K562 (cell line): ENCODE measurements around the gene MRPL58. TPM values are rescaled to one million over a fixed set of nuclear protein-coding genes. Genes with fewer than 3 reads are reported as not detected.
A peak's percentile ranks its signal among the peaks of the same experiment; 100 is the strongest.

Experiments
- BRD4 ChIP-seq: fragments of 200-600 bp; sonication (generic); IDR thresholded peaks from 2 replicates; pipeline ENCODE4 v1.6.1; 2017; ENCODE audit warnings: inconsistent platforms
- DNMT1 ChIP-seq: fragments of 450-650 bp; IDR thresholded peaks from 2 replicates; pipeline ENCODE4 v1.6.1; 2016; ENCODE audit warnings: antibody characterized with exemption, mild to moderate bottlenecking
- ELF4 ChIP-seq: fragments of 450-650 bp; formaldehyde crosslinking; IDR thresholded peaks from 2 replicates; pipeline ENCODE4 v1.4.0; 2022; ENCODE audit warnings: missing genetic modification characterization
- EP300 ChIP-seq: IDR thresholded peaks from 2 replicates; pipeline ENCODE4 v1.6.1; 2012; ENCODE audit warnings: low read length, improper control_type of control experiment
- ESRRA ChIP-seq: fragments of 450-650 bp; IDR thresholded peaks from 2 replicates; pipeline ENCODE4 v1.6.1; 2014; ENCODE audit warnings: low read depth, mild to moderate bottlenecking, moderate library complexity, borderline replicate concordance
- FOXA3 ChIP-seq, 2 experiments: fragments of 450-650 bp in 1 of 2; sonication (generic) in 1 of 2; formaldehyde crosslinking; IDR thresholded peaks in 1 of 2; conservative IDR thresholded peaks in 1 of 2; 2 replicates each; pipeline versions ENCODE4 v1.4.0 to v1.8.0; 2020 to 2022; ENCODE audit warnings: mild to moderate bottlenecking in 2 of 2, missing genetic modification reagents in 1 of 2
- HMG20A ChIP-seq: fragments of 450-650 bp; formaldehyde crosslinking; conservative IDR thresholded peaks from 2 replicates; pipeline ENCODE4 v1.4.0; 2020; ENCODE audit warnings: mild to moderate bottlenecking, mixed read lengths
- KAT2B ChIP-seq: IDR thresholded peaks from one replicate; pipeline ENCODE4 v1.6.1; 2012; ENCODE audit warnings: low read depth, mild to moderate bottlenecking, control low read depth, inconsistent platforms, low read length, moderate library complexity
- PML ChIP-seq: IDR thresholded peaks from 2 replicates; pipeline ENCODE4 v1.6.1; 2012; ENCODE audit warnings: low read length, inconsistent platforms
- PPARD ChIP-seq: fragments of 250-450 bp; sonication (Bioruptor Pico); IDR thresholded peaks from 2 replicates; pipeline ENCODE4 v1.8.0; 2022; ENCODE audit warnings: inconsistent platforms, mild to moderate bottlenecking, moderate library complexity
- PRPF4 ChIP-seq: fragments of 200-400 bp; formaldehyde crosslinking; IDR thresholded peaks from one replicate; pipeline ENCODE4 v1.6.1; 2017; ENCODE audit warnings: low read length, low read depth, mild to moderate bottlenecking; ENCODE audit not compliant: insufficient read depth, poor library complexity, severe bottlenecking
- RAD51 ChIP-seq: fragments of 450-650 bp; IDR thresholded peaks from 2 replicates; pipeline ENCODE4 v1.7.1; 2016; ENCODE audit warnings: low read depth, mild to moderate bottlenecking, borderline replicate concordance
- RBBP5 ChIP-seq: fragments of 200-600 bp; sonication (generic); IDR thresholded peaks from 2 replicates; pipeline ENCODE4 v1.6.1; 2012; ENCODE audit warnings: borderline replicate concordance, mild to moderate bottlenecking, low read length, control low read depth, inconsistent platforms; ENCODE audit not compliant: insufficient read depth, poor library complexity, severe bottlenecking
- TBL1XR1 ChIP-seq, 2 experiments: IDR thresholded peaks; 2 replicates each; pipeline ENCODE4 v1.6.1; 2012; ENCODE audit warnings: improper control_type of control experiment in 2 of 2, low read length in 2 of 2, mild to moderate bottlenecking in 1 of 2
- TCFL5 ChIP-seq: fragments of 250-450 bp; sonication (Bioruptor Pico); conservative IDR thresholded peaks from 2 replicates; pipeline ENCODE4 v1.6.1; 2021; ENCODE audit warnings: mild to moderate bottlenecking, moderate library complexity, matching md5 sums
- ZFP30 ChIP-seq: fragments of 250-450 bp; sonication (Bioruptor Pico); IDR thresholded peaks from 2 replicates; pipeline ENCODE4 v1.8.0; 2022; ENCODE audit warnings: moderate library complexity, mild to moderate bottlenecking, inconsistent platforms, borderline replicate concordance
- ZKSCAN1 ChIP-seq: fragments of 150-350 bp; IDR thresholded peaks from 2 replicates; pipeline ENCODE4 v1.6.1; 2016; ENCODE audit warnings: low read depth, low read length
- ZNF175 ChIP-seq: fragments of 200-800 bp; sonication (Bioruptor generic); IDR thresholded peaks from 2 replicates; pipeline ENCODE4 v1.6.1; 2016; ENCODE audit warnings: low read depth, mild to moderate bottlenecking, missing genetic modification characterization, missing compliant biosample characterization
- ZNF274 ChIP-seq: IDR thresholded peaks from 2 replicates; pipeline ENCODE4 v1.6.1; 2011; ENCODE audit warnings: low read depth, mild to moderate bottlenecking, low read length, moderate library complexity, borderline replicate concordance
- polyA plus RNA-seq, 8 experiments: library from polyadenylated mRNA; depleted of rRNA in 4 of 8; stranded (reverse) in 5 of 8; unstranded in 3 of 8; fragments of >200 nt; fragmentation: Nextera tagmentation in 2 of 8; fragmentation: Illumina TruSeq in 1 of 8; extraction: Ambion mirVana in 2 of 8; extraction: Trizol in 1 of 8; gene quantifications; 2 replicates each; pipeline versions ENCODE4 v1.2.1 to v1.2.3, GENCODE V29; 2011 to 2014; ENCODE audit warnings: inconsistent platforms in 1 of 8, missing spikeins in 1 of 8
- total RNA-seq, 7 experiments: library from RNA; depleted of rRNA in 6 of 7; stranded (reverse); fragments of >200 nt in 6 of 7; fragmentation: Illumina TruSeq in 2 of 7; extraction: Trizol in 2 of 7; gene quantifications; 2 replicates each; pipeline versions ENCODE4 v1.2.1 to v1.2.3, GENCODE V29; 2011 to 2021; ENCODE audit warnings: low replicate concordance in 1 of 7
- TF ChIP-seq, protein P1 (sequence below): IDR thresholded peaks from 2 replicates; pipeline ENCODE4 v1.6.1; 2011; ENCODE audit not compliant: insufficient read length; ENCODE audit errors: extremely low read depth
- TF ChIP-seq, protein P2 (sequence below), 3 experiments: fragments of 200-800 bp in 1 of 3; fragments of 250-450 bp in 1 of 3; fragments of 450-650 bp in 1 of 3; sonication (Bioruptor Pico) in 1 of 3; sonication (Bioruptor generic) in 1 of 3; formaldehyde crosslinking in 1 of 3; IDR thresholded peaks; 2 replicates each; pipeline versions ENCODE4 v1.6.1 to v1.8.0; 2016 to 2022; ENCODE audit warnings: mild to moderate bottlenecking in 2 of 3, missing genetic modification characterization in 2 of 3, missing compliant biosample characterization in 1 of 3, moderate library complexity in 1 of 3
- TF ChIP-seq, protein P3 (sequence below), 3 experiments: fragments of 200-800 bp in 1 of 3; sonication (Bioruptor generic) in 1 of 3; sonication (generic) in 1 of 3; formaldehyde crosslinking in 1 of 3; IDR thresholded peaks; 2 replicates each; pipeline versions ENCODE4 v1.6.1 to v1.8.0; 2016 to 2022; ENCODE audit warnings: mild to moderate bottlenecking in 2 of 3, missing compliant biosample characterization in 2 of 3, missing genetic modification characterization in 2 of 3, missing genetic modification reagents in 1 of 3

The MRPL58 gene
- total and polyA plus RNA-seq, 9 of the 15 experiments (the other 6 are each of a cell fraction or from before 2014, with no cell fraction given) = 30.8 to 107 (median 72.4) TPM

DNA sequence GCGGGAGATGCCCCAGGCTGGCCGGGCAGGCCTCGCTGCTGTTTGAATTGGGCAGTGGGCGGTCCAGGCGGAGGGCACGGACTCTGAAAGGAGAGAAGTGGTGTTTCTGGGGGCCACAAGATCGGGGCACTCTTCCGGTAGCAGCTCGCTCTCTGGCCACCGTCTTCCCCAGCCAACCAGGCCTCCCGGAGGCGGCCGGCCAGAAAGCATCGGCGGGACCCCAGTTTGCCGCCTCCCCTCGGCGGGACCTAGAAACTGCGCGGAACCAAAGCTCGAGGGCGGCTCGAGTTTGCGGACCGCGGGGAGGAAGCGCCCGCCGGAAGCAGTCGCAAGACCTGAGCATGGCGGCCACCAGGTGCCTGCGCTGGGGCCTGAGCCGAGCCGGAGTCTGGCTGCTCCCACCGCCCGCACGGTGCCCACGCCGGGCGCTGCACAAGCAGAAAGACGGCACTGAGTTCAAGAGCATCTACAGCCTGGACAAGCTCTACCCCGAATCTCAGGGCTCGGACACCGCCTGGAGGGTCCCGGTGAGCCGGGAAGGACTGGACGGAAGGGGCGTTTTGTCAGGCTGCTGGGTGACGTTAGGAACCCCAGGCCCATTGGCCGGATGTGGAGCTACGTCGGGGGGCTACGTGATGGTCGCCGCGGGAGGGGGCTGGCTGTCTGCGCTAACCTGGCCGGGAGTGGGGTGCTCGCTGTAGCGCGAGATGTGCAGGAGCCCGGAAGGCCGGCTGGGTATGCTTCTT, at the start of gene MRPL58 (continued):
- TF ChIP-seq EP300 = peak; percentile 40; the same call in 1 of the 2 replicates
- no peak for TF ChIP-seq DNMT1
- no peak for TF ChIP-seq ZNF175 (CRISPR knock-in tag)
- no peak for TF ChIP-seq HMG20A
- TF ChIP-seq PRPF4 = no peak
- TF ChIP-seq RBBP5 = peak; percentile 93
- peak; percentile 81; the same call in 1 of the 2 replicates for TF ChIP-seq ZKSCAN1
- peak; percentile 80 for TF ChIP-seq PML
- no peak for TF ChIP-seq PPARD
- TF ChIP-seq ELF4 (CRISPR knock-in tag) = 0 out of 2 replicates have a peak, but pooled peaks have one; percentile 73
- no peak for TF ChIP-seq RAD51
- TF ChIP-seq, protein P1, sequence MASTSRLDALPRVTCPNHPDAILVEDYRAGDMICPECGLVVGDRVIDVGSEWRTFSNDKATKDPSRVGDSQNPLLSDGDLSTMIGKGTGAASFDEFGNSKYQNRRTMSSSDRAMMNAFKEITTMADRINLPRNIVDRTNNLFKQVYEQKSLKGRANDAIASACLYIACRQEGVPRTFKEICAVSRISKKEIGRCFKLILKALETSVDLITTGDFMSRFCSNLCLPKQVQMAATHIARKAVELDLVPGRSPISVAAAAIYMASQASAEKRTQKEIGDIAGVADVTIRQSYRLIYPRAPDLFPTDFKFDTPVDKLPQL = no peak
- peak in 1 of 2 experiments; percentile 63; a peak in 1 of 4 replicates for TF ChIP-seq TBL1XR1 (IDR thresholded peaks at IDR 0.05; ENCODE audit: low read length in 2 of 2)
- TF ChIP-seq, protein P2, sequence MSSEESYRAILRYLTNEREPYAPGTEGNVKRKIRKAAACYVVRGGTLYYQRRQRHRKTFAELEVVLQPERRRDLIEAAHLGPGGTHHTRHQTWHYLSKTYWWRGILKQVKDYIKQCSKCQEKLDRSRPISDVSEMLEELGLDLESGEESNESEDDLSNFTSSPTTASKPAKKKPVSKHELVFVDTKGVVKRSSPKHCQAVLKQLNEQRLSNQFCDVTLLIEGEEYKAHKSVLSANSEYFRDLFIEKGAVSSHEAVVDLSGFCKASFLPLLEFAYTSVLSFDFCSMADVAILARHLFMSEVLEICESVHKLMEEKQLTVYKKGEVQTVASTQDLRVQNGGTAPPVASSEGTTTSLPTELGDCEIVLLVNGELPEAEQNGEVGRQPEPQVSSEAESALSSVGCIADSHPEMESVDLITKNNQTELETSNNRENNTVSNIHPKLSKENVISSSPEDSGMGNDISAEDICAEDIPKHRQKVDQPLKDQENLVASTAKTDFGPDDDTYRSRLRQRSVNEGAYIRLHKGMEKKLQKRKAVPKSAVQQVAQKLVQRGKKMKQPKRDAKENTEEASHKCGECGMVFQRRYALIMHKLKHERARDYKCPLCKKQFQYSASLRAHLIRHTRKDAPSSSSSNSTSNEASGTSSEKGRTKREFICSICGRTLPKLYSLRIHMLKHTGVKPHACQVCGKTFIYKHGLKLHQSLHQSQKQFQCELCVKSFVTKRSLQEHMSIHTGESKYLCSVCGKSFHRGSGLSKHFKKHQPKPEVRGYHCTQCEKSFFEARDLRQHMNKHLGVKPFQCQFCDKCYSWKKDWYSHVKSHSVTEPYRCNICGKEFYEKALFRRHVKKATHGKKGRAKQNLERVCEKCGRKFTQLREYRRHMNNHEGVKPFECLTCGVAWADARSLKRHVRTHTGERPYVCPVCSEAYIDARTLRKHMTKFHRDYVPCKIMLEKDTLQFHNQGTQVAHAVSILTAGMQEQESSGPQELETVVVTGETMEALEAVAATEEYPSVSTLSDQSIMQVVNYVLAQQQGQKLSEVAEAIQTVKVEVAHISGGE (CRISPR knock-in tag; IDR thresholded peaks at IDR 0.05) = peak; percentile 96 to 99 (median 98)
- TF ChIP-seq TCFL5 = no peak
- peak; percentile 66; the same call in 1 of the 2 replicates for TF ChIP-seq ESRRA
- TF ChIP-seq BRD4 = no peak
- no peak for TF ChIP-seq ZFP30 (CRISPR knock-in tag)
- TF ChIP-seq, protein P3, sequence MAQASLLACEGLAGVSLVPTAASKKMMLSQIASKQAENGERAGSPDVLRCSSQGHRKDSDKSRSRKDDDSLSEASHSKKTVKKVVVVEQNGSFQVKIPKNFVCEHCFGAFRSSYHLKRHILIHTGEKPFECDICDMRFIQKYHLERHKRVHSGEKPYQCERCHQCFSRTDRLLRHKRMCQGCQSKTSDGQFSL (CRISPR knock-in tag; IDR thresholded peaks at IDR 0.05) = no peak
- TF ChIP-seq, protein P3 (tag; IDR thresholded peaks at IDR 0.05) = no peak
- no peak for TF ChIP-seq ZNF274
- no peak for TF ChIP-seq FOXA3 (CRISPR knock-in tag; conservative IDR thresholded peaks at IDR 0.05 in 1 of 2, IDR thresholded peaks at IDR 0.05 in 1 of 2)
- no peak for TF ChIP-seq KAT2B
